Right lobe of liver (tissue), 4 donors: ENCODE data around the gene SDS.

Source experiments
- POLR2A ChIP-seq: fragments of 450-650 bp; IDR thresholded peaks from one replicate; pipeline ENCODE4 v1.6.1; 2017; ENCODE audit warnings: antibody characterized with exemption, mild to moderate bottlenecking
- TF ChIP-seq, protein P1 (sequence below), 4 donors: fragments of 200-600 bp in 3 of 4; fragments of 450-650 bp in 1 of 4; IDR thresholded peaks; one replicate each; pipeline versions ENCODE4 v1.5.1 to v1.8.0; 2016 to 2022; ENCODE audit warnings: antibody characterized with exemption in 4 of 4, mild to moderate bottlenecking in 2 of 4
- donor health status: DM: no; HTN: no; CAD: no.
- donor health status: DM: no; HTN: no; CAD: no.
- donor health status: DM: no; HTN: yes; CAD: no.

DNA sequence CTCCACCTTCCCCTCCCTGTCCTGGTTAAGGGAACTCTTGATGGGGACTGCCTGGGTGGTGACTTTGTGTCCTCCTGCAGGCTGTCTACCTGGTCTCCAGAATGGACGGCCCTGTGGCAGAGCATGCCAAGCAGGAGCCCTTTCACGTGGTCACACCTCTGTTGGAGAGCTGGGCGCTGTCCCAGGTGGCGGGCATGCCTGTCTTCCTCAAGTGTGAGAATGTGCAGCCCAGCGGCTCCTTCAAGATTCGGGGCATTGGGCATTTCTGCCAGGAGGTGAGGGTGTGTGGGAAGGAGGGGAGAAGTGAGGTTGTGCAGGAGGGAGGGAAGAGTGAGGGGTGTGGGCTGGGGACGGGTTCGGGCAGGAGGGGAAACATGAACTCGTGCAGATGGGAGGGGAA lies 24.2 kb upstream of the SDS start:
- TF ChIP-seq POLR2A: no peak
- TF ChIP-seq, protein P1, sequence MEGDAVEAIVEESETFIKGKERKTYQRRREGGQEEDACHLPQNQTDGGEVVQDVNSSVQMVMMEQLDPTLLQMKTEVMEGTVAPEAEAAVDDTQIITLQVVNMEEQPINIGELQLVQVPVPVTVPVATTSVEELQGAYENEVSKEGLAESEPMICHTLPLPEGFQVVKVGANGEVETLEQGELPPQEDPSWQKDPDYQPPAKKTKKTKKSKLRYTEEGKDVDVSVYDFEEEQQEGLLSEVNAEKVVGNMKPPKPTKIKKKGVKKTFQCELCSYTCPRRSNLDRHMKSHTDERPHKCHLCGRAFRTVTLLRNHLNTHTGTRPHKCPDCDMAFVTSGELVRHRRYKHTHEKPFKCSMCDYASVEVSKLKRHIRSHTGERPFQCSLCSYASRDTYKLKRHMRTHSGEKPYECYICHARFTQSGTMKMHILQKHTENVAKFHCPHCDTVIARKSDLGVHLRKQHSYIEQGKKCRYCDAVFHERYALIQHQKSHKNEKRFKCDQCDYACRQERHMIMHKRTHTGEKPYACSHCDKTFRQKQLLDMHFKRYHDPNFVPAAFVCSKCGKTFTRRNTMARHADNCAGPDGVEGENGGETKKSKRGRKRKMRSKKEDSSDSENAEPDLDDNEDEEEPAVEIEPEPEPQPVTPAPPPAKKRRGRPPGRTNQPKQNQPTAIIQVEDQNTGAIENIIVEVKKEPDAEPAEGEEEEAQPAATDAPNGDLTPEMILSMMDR (IDR thresholded peaks at IDR 0.05): no peak
